GM18858 (cell line): Measurements from ENCODE around the gene SH3RF3.

ENCODE experiments used
- ATAC-seq: cut with Tn5 transposase; IDR thresholded peaks from one replicate; pipeline ENCODE4 v1.9.1; 2021; ENCODE audit not compliant: unreplicated experiment

The SH3RF3 gene

GRCh38 chr2:109277406-109277805 lies 148.4 kb downstream of the SH3RF3 start:
- ATAC-seq: no peak

DNA sequence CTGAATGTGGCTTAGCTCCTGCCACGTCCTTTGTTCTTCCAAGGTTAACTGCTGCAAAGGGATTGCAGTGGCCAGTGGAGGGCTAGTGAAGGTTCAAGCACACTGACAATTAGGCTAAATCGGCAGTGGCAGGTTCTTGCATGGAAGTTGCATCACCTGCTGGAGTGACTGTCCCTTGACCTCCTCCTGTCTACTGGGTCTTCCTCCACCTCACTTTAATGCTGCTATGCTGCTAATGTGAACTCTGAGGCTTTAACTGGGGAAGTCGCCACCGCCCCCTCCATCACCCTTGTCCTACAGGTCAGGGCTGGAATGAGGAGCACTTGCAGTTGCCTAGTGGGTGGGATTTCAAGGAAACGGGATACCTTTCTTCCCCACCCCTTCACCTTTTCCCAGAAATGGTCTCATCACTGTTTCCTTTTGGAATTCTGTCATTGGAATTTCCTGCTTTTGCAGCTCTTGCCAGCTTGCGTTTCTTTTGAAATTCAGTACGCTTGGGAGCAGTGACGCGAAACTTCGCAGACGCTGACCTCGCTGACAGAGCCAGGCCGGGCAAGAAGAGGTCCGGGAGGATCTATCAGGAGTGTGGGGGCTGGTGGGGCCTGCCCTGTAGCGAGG lies 150.3 kb downstream of the SH3RF3 start:
- no peak for ATAC-seq

GRCh38 chr2:109280804-109281203 lies 151.8 kb downstream of the SH3RF3 start:
- no peak for ATAC-seq

- no peak for ATAC-seq
Observed at GRCh38 chr2:109282360-109282759, 153.4 kb downstream of the SH3RF3 start.

DNA sequence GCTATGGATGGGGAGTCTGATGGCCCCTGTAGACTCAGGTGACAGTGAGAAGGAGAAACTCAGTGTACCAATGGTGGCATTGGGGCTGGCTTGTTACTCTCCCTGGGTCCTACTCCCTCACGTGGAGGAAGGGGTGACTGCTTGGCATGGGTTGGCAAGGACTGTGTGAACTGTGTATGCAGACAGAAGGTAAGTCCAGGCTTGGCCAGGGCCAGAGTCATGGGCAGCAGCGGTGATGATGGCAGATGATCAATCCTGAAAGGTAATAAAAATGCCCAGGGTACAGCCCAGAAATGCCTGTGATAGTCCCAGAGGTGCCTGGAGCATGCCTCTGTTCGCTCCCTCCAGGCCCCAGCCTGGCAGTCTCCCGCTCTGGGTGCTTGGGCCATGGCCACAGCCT lies 153.9 kb downstream of the SH3RF3 start:
- ATAC-seq: no peak

DNA sequence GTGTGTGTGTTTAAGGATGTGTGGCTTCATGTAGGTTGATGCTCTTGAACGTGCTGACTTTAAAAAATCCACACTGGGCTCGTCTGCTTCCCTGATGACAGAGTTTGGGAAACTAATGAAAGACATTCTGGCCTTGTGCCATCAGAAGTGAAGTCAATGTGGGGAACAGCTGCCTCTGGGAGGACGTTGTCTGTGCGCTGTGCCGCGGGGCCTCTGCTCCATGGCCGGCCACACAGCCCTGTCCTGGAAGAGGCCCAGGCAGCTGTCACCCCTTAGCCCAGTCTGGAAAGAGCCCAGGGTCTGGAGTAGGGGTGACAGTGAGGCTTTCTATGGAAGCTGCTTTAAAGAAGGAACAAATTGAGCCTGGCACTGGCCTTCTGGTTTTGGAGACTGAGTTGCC lies 155.8 kb downstream of the SH3RF3 start:
- no peak for ATAC-seq

DNA sequence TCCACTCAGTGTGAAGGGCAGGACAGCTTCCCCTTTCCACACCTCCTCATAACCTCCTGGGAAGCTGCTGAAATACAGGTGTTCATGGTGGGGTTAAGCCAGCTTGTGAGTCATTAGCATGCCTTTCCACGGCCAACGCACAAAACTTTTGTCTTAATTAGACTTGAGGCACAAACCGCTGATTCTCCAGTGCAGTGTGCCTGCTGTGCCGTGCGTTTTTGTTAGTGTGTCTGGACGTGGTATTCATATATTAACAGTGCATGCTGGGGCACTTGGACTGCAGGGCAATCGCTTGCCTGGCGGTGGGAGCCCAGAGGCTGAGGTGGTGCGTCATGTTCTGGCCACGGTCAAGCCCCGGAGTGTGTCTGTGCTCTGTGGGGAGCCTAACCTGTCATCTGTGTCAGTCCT lies 156.2 kb downstream of the SH3RF3 start:
- ATAC-seq: no peak

DNA sequence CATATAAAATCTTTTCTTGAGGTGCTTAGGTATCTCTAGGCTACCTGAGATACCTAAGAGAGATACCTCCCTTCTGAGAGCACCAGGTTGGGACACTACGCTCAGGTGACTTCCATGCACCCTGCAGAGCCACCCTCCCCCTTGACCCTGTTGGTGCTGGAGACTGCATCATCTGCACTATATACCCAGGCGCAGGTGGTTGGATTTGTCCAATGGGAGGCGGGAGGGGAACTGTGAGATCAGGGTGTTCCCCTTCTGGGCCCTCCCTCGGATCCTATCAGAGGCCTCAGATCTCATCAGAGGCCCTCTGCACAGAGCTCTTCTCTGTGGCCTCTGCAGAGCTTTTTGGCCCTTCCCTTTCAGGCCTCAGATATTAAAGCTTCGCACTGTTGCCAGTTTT lies 158.4 kb downstream of the SH3RF3 start:
- ATAC-seq: no peak

DNA sequence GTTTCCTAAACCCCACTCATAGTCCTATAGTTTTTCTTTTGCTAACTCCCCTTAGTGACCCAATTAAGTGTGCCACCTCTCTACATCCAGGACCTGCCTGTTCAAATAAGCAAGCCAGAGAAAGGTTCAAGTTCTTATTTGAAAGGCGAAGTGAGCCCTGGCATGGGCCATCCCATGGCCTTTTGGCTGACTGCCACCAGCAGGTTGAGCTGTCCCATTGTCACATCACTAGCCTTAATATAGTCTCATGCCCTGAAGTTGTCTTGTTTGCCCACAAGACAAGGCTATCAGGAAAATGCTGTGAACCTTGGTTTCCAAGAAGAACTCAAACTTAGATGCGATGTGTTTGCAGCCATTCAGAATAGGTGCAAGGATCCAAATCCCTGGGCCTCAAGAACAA lies 158.8 kb downstream of the SH3RF3 start:
- no peak for ATAC-seq

DNA sequence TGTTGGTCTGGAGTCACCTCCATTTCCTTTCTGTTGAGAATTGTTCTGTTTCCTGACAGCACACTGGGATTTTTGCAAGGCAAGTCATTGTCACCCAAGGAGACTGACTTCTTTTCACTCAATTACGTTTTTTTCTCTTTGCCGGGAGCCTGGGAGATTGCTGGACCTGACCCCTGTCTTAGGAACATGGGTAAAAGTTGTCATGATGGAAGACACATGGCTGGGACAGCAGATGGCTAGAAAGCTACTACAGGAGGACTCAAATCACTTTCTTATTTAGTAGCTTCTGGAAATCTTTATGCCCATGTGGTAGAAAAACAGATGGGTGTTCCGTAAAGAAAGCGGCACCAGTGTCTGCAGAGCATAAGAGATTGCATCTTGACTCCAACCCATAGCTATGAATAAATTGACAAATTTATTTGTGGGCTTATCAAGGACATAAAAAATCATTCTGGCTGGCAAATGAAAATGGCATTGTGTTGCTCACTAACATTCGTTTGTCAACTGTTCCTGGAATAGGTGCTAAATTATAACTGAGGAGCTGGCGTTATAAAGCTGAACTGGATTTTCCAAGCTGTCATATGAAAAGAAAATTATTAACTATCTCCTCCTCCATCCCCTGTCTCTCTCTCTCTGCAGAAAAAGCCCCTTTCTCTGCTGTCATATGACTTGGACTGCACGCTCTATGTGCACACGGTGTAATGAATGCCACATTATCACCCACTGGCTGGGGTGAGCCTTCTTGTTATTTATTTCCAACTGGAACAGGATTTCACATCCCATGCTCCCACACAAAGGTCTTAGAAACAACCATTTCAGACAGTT lies 159.8 kb downstream of the SH3RF3 start:
- no peak for ATAC-seq

GRCh38 chr2:109289504-109290222 lies 160.7 kb downstream of the SH3RF3 start:
- no peak for ATAC-seq

GRCh38 chr2:109290887-109291643 lies 162.1 kb downstream of the SH3RF3 start:
- no peak for ATAC-seq

- no peak for ATAC-seq
Observed at GRCh38 chr2:109292386-109292785, 163.4 kb downstream of the SH3RF3 start.

GRCh38 chr2:109293663-109294062 lies 164.7 kb downstream of the SH3RF3 start:
- no peak for ATAC-seq

DNA sequence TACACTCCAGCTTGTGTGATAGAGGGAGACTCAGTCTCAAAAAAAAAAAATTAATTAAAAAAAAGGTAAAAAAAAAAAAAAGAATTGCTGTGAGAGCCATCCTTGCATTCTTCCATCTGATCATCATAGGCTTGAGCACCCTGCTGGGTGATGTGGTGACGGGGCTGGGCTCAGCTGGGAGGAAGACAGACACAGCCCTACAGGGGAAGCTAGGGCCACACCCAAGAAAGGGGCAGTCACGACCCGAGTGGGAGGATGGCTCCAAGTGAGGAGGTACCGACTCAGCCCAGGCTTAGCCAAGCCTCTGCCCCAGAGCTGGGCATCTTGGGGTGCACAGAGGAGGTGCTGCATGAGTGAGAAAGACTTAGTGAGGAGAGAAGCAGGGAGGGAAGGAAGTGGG lies 165.5 kb downstream of the SH3RF3 start:
- no peak for ATAC-seq

GRCh38 chr2:109295070-109295780 lies 166.2 kb downstream of the SH3RF3 start:
- no peak for ATAC-seq

DNA sequence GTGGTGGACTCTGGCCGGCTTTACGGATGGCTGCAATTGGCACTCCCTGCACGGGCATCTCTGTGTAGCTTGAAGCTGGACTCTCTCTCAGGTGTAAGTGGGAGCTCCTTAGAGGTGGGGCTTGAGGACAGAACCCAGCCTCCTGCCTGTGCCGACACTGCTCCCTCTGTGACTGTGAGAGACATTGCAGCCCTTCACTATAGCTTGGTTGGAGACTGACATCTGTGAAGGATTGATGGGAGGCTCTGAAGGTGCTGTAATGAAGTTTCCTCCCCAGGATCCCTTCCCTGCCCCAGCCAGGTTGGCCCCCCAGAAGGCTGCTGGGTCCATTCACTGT lies 166.7 kb downstream of the SH3RF3 start:
- ATAC-seq: no peak

GRCh38 chr2:109297566-109298490 lies 168.8 kb downstream of the SH3RF3 start:
- ATAC-seq: no peak

GRCh38 chr2:109298851-109299250 lies 169.8 kb downstream of the SH3RF3 start:
- ATAC-seq: no peak

DNA sequence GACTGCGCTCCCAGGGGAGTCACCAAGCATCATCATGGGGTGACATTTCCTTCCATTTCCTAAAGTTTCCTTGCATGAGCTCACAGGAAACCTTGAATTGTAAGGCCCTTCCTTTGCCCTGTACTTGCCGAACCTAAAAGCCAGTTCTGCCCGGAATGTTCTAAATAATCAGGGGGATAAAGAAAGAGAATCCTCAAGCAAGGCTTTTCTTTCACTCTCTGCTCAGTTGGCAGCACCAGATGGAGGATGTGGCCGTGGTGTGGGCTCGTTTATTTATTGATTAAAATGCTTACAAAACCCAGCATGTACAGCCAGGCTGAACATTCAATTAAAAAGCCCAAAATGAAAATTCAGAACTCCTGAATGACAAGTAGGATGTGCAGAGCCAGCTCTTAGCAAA lies 170.5 kb downstream of the SH3RF3 start:
- no peak for ATAC-seq
